Islet precursor cell (in vitro differentiated cells): ENCODE results near the gene RNF220.
"Not testable (repeated sequence)": the region's sequence is repeated elsewhere in the genome, so short reads cannot be mapped to it uniquely, and the experiment has no call there.

Source experiments
- DNase-seq: peaks from one replicate; pipeline ENCODE4 v3.0.0-alpha.2; 2018

The RNF220 gene

GRCh38 chr1:44684525-44684924 lies 279.5 kb downstream of the RNF220 start:
- no peak for DNase-seq

- no peak for DNase-seq
Observed at GRCh38 chr1:44685218-44685617, 280.2 kb downstream of the RNF220 start.

GRCh38 chr1:44685881-44686280 lies 280.8 kb downstream of the RNF220 start:
- no peak for DNase-seq

GRCh38 chr1:44688760-44689446 lies 283.8 kb downstream of the RNF220 start:
- DNase-seq: no peak

- no peak for DNase-seq
Observed at GRCh38 chr1:44689447-44689765, 284.4 kb downstream of the RNF220 start.

GRCh38 chr1:44693159-44693558 lies 288.1 kb downstream of the RNF220 start:
- no peak for DNase-seq

GRCh38 chr1:44693900-44694299 lies 288.8 kb downstream of the RNF220 start:
- no peak for DNase-seq

- no peak for DNase-seq
Observed at GRCh38 chr1:44694863-44695478, 289.9 kb downstream of the RNF220 start.

GRCh38 chr1:44695671-44696070 lies 290.6 kb downstream of the RNF220 start:
- DNase-seq: no peak

GRCh38 chr1:44696101-44696500 lies 291.0 kb downstream of the RNF220 start:
- DNase-seq: no peak

- no peak for DNase-seq
Observed at GRCh38 chr1:44696789-44697345, 291.8 kb downstream of the RNF220 start.

GRCh38 chr1:44698138-44698537 lies 293.1 kb downstream of the RNF220 start:
- DNase-seq: no peak

GRCh38 chr1:44699375-44699774 lies 294.3 kb downstream of the RNF220 start:
- not testable (repeated sequence) for DNase-seq

- no peak for DNase-seq
Observed at GRCh38 chr1:44700573-44700972, 295.5 kb downstream of the RNF220 start.

- no peak for DNase-seq
Observed at GRCh38 chr1:44701141-44701573, 296.1 kb downstream of the RNF220 start.
